Measurements from ENCODE around the gene ME1. TPM values are rescaled to one million over a fixed set of nuclear protein-coding genes. Genes with fewer than 3 reads are reported as not detected.

The ME1 gene
- total RNA-seq, 1 experiment from 2014 or later: 7.8 TPM

GRCh38 chr6:83479389-83479788, 48.5 kb upstream of the ME1 start:
- Histone ChIP-seq H3K9ac (ENCODE audit: extremely low read depth, insufficient read length, low read length) (no peak overlapping the region), H3K27me3 (ENCODE audit: insufficient read depth, low read length) (no peaks in the 10 kb centered on the region), H3K56ac (ENCODE audit: insufficient read length, low read depth, low read length) (no peak overlapping the region), H3K23ac (ENCODE audit: insufficient read length, low read depth, low read length) (no peak overlapping the region), H2BK15ac (ENCODE audit: low read depth, low read length) (no peak overlapping the region), H4K8ac (replicated peaks; ENCODE audit: insufficient read length, low read depth, low read length) (no peak overlapping the region), H3K23me2 (ENCODE audit: insufficient read length, low read depth, low read length, poor library complexity, severe bottlenecking) (no peaks in the 10 kb centered on the region), H2BK5ac (ENCODE audit: insufficient read length, low read length) (no peak overlapping the region), H3K18ac (ENCODE audit: insufficient read length, low read depth, low read length) (no peak overlapping the region), H2AK5ac (ENCODE audit: insufficient read length, low read length) (no peak overlapping the region), H3K4me2 (ENCODE audit: insufficient read depth, insufficient read length, low read length) (no peak overlapping the region), H3K27ac (ENCODE audit: insufficient read length, low read depth, low read length) (no peak overlapping the region), H2BK120ac (ENCODE audit: low read depth, low read length, poor library complexity, severe bottlenecking) (no peak overlapping the region), H3K4ac (ENCODE audit: low read depth, low read length) (no peak overlapping the region), H4K91ac (ENCODE audit: insufficient read length, low read depth, low read length) (no peak overlapping the region), H2AFZ (ENCODE audit: low read length) (no peak overlapping the region), H3K4me1 (ENCODE audit: insufficient read depth, low read length) (no peaks in the 10 kb centered on the region), H2BK20ac (ENCODE audit: low read depth, low read length, poor library complexity, severe bottlenecking) (no peak overlapping the region), H2BK12ac (ENCODE audit: insufficient read length, low read depth, low read length) (no peak overlapping the region), H4K20me1 (ENCODE audit: control insufficient read depth, insufficient read depth, insufficient read length) (no peaks in the 10 kb centered on the region), H3K14ac (ENCODE audit: insufficient read depth, low read length) (no peak overlapping the region), H4K5ac (ENCODE audit: insufficient read length, low read depth, low read length) (no peak overlapping the region), H3K79me2 (ENCODE audit: insufficient read depth, low read length) (no peaks in the 10 kb centered on the region), H3K9me3 (ENCODE audit: control insufficient read depth, low read depth, low read length) (no peaks in the 10 kb centered on the region), H3K79me1 (ENCODE audit: insufficient read depth, low read depth, low read length, poor library complexity, severe bottlenecking) (no peaks in the 10 kb centered on the region), H3T11ph (ENCODE audit: low read length) (no peak overlapping the region)
- peaks cover 2% of the 10 kb centered on the region in 2 experiments; a peak in 2 of 4 replicates for H3K4me1 Mint-ChIP-seq
- H3K4me3 Mint-ChIP-seq: no peak overlapping the region
- TF ChIP-seq CTCF (conservative IDR thresholded peaks at IDR 0.05): no peak
- H3K27me3 Mint-ChIP-seq (ENCODE audit: low read depth): no peaks in the 10 kb centered on the region
- H3K9me3 Mint-ChIP-seq: no peaks in the 10 kb centered on the region
- H3K27ac Mint-ChIP-seq: no peak overlapping the region
- no peak for DNase-seq
- H3K36me3 Mint-ChIP-seq (ENCODE audit: insufficient read depth in 1 of 3, low read depth in 3 of 3): no peaks in the 10 kb centered on the region
- WGBS (ENCODE audit: extremely low coverage, insufficient read length, low lambda C conversion rate): no CpG with 5 or more reads among the region's 1 CpG
